Neutrophil (primary cell): ENCODE results near the gene STAMBP.
A peak's percentile ranks its signal among the peaks of the same experiment; 100 is the strongest.

Experiments used
- H3K27ac ChIP-seq: fragments of 200-600 bp; sonication (generic); 2 replicates; pipeline ENCODE4 v1.5.1; 2016; ENCODE audit warnings: mild to moderate bottlenecking, moderate library complexity
- H3K27me3 ChIP-seq: fragments of 200-600 bp; sonication (generic); 2 replicates; pipeline ENCODE4 v1.6.0; 2016; ENCODE audit warnings: mild to moderate bottlenecking
- H3K36me3 ChIP-seq: fragments of 200-600 bp; sonication (generic); 2 replicates; pipeline ENCODE4 v1.5.1; 2017
- H3K4me1 ChIP-seq, 2 experiments: fragments of 200-600 bp in 1 of 2; sonication (generic) in 1 of 2; 1 replicate in 1 of 2; 2 replicates in 1 of 2; pipeline versions ENCODE4 v1.5.1 to v1.6.1; 2013 to 2016; ENCODE audit warnings: low read depth in 1 of 2, low read length in 1 of 2, mild to moderate bottlenecking in 1 of 2, moderate library complexity in 1 of 2; ENCODE audit not compliant: control insufficient read depth in 1 of 2, insufficient read depth in 1 of 2
- H3K4me3 ChIP-seq, 2 experiments: fragments of 200-600 bp in 1 of 2; sonication (generic) in 1 of 2; 1 replicate in 1 of 2; 2 replicates in 1 of 2; pipeline ENCODE4 v1.5.1; 2013 to 2016; ENCODE audit warnings: low read depth in 1 of 2, low read length in 1 of 2, mild to moderate bottlenecking in 1 of 2, moderate library complexity in 1 of 2
- H3K9me3 ChIP-seq: fragments of 200-600 bp; sonication (generic); 2 replicates; pipeline ENCODE4 v1.5.1; 2016
- TF ChIP-seq, protein P1 (sequence below): fragments of 200-600 bp; sonication (generic); IDR thresholded peaks from 2 replicates; pipeline ENCODE4 v1.5.1; 2016; ENCODE audit warnings: antibody characterized with exemption

Gene STAMBP

DNA sequence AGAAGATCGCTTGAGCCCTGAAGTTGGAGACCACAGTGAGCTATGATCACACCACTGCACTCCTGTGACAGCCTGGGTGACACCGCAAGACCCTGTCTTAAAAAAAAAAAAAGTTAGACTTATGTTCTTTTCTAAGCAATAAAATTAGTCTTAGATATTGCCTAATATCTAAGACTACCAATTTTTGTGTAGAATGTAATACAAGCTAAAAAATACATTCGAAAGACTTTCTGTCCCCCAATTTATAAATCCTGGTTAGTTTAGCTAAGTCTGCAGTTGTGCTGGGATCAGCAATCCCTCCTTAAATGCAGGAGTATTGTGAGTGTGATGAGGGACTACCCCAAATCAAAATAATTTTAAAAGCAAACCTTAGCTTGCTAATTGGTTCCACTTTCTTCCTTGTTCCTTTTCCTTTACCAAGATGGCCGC is 358 bp upstream of the STAMBP start:
- TF ChIP-seq, protein P1, sequence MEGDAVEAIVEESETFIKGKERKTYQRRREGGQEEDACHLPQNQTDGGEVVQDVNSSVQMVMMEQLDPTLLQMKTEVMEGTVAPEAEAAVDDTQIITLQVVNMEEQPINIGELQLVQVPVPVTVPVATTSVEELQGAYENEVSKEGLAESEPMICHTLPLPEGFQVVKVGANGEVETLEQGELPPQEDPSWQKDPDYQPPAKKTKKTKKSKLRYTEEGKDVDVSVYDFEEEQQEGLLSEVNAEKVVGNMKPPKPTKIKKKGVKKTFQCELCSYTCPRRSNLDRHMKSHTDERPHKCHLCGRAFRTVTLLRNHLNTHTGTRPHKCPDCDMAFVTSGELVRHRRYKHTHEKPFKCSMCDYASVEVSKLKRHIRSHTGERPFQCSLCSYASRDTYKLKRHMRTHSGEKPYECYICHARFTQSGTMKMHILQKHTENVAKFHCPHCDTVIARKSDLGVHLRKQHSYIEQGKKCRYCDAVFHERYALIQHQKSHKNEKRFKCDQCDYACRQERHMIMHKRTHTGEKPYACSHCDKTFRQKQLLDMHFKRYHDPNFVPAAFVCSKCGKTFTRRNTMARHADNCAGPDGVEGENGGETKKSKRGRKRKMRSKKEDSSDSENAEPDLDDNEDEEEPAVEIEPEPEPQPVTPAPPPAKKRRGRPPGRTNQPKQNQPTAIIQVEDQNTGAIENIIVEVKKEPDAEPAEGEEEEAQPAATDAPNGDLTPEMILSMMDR = no peak
- H3K27me3 ChIP-seq = no peaks in the 10 kb centered on the region

DNA sequence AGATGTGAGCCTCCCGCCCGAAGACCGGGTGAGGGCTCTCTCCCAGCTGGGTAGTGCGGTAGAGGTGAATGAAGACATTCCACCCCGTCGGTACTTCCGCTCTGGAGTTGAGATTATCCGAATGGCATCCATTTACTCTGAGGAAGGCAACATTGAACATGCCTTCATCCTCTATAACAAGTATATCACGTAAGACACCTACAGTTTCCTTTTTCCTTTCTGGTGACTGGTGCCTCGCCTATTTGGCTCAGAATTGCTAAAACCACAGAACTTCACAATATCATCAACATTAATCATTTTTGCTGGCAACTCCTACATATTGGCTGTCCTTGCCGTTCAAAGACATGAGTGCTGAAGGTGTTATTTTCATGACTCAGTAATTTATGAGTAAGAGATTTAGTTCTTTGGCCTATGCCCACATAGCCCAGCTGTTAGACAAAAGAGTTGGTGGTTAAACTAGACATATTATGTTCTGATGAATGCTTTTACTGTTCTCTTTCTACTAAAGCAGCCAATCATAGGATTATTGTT is 2.2 kb downstream of the STAMBP start:
- no peaks in the 10 kb centered on the region for H3K9me3 ChIP-seq
- peak overlapping the region; percentile 99 for H3K27ac ChIP-seq
- no peaks in the 10 kb centered on the region for H3K27me3 ChIP-seq
- H3K4me1 ChIP-seq = peaks cover 35 to 39% of the 10 kb centered on the region in 2 experiments
- H3K36me3 ChIP-seq = peaks cover 4% of the 10 kb centered on the region
- TF ChIP-seq, protein P1 = no peak
- H3K4me3 ChIP-seq = no peak overlapping the region

More for the DNA sequence above, 358 bp upstream of the STAMBP start:
- Histone ChIP-seq H3K9me3 (no peaks in the 10 kb centered on the region), H3K27ac (peak overlapping the region; percentile 99), H3K36me3 (no peaks in the 10 kb centered on the region), H3K4me1 (peaks cover 24 to 27% of the 10 kb centered on the region in 2 experiments), H3K4me3 (peak overlapping the region; percentile 82 to 83)

DNA sequence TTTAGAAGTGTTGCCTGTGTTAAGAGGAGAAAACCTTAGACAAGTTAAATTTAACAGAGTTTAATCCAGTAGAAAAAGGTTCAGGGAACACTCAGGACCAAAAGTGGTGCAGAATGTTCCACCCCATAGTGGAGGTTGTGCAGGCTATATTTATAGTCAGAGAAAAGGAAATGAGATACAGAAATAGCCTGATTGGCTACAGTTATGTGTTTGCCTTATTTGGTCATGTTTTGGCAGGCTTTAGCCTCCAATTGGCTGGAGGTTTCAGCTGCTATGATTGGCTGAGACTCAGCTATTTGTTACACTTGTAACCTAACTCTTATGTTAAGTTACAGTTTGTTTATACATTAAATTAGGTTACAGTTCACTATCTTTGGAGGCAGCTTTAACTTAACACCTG is 4.2 kb downstream of the STAMBP start:
- no peak overlapping the region for H3K4me3 ChIP-seq
- H3K4me1 ChIP-seq = peaks cover 51 to 54% of the 10 kb centered on the region in 2 experiments
- no peaks in the 10 kb centered on the region for H3K9me3 ChIP-seq
- no peaks in the 10 kb centered on the region for H3K27me3 ChIP-seq
- H3K27ac ChIP-seq = no peak overlapping the region
- TF ChIP-seq, protein P1 = no peak
- H3K36me3 ChIP-seq = peaks cover 4% of the 10 kb centered on the region

DNA sequence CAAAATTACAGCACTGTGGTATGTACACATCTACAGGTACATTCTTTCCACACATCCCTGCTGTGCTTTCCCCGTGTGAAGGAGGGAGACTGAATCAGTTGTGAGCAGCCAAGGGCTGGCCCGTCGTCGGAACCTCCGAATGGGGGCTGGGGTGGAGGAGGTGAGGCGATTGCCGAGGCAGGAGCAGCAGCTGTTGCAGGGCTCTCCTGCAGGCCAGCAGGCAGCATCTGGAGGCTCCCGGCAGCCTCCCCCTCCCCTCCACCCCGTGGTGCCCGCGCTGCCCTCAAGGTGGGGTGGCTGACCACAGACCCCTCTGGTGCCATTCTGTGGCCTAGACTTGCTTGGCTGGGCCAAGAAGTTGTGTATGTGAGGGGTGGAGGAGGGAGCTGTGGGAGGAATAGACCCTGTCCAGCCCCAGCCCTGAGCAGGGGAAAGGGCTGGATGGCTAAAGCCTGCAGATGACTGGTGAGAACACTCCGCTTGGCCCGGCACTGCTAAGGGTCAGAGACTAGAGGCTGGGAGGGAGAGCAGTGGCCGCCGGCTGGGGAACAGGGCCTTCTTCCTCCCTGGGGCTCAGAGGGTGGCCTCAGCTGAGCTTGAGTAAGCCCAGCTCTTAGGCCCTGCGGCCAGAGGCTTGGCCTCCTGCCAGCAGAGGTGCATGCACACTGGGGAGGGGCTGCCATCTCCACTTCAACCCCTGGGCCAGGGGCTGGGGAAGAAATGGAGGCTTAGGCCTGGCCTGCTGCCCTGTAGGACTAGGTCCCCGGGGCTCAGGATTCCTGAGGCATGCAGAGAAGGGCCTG is 7.6 kb downstream of the STAMBP start:
- H3K9me3 ChIP-seq = no peaks in the 10 kb centered on the region
- H3K36me3 ChIP-seq = peaks cover 4% of the 10 kb centered on the region
- H3K4me1 ChIP-seq = peaks cover 38 to 49% of the 10 kb centered on the region in 2 experiments
- H3K27me3 ChIP-seq = no peaks in the 10 kb centered on the region
- H3K4me3 ChIP-seq = no peak overlapping the region
- TF ChIP-seq, protein P1 = no peak
- peak overlapping the region; percentile 83 for H3K27ac ChIP-seq

DNA sequence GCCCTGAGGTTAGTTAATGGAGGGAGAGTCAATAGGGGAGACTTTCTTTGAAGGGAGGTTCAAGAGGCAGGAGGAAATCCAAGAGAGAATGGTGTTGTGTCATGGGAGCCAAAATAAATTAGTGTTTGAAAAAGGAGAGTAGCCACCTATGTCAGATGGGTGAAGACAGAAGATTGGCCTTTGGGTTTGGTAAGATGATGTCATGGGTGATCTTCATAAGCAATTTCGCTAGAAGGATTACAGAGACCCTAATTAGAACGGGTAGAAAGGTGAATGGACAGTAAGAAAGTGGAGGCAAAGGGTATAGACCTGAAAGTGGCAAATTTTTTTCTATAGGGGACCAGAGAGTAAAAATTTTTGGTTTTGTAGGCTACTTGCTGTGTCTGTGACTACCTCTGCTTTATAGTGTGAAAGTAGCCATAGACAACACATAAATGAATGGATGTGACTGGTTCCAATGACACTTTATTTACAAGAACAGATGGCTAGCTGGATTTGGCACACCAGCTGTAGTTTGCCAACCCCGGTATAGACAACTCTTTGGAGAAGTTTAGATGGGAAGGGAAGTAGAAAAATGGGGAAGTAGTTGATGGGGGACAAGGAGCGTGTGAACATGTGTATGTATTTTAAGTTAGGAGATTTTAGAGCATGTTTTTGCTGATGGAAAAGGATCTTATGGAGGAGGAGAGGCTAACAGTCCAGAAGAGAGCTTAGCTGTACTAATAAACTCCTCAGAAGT is 9.3 kb downstream of the STAMBP start:
- Histone ChIP-seq H3K4me1 (peaks cover 38 to 49% of the 10 kb centered on the region in 2 experiments), H3K27ac (peak overlapping the region; percentile 84), H3K4me3 (no peak overlapping the region), H3K36me3 (peaks cover 4% of the 10 kb centered on the region), H3K27me3 (no peaks in the 10 kb centered on the region), H3K9me3 (no peaks in the 10 kb centered on the region)
- TF ChIP-seq, protein P1 = no peak
